Measurements from ENCODE around the gene STXBP2.

The STXBP2 gene

GRCh38 chr19:7690779-7691258 is 53.9 kb downstream of the STXBP2 start:
- Histone ChIP-seq H3K4me1 (ENCODE audit: control insufficient read depth in 2 of 2, insufficient read depth in 2 of 2, low read length in 2 of 2) (no peaks in the 10 kb centered on the region), H3K27me3 (ENCODE audit: control insufficient read depth in 2 of 2, insufficient read depth in 2 of 2, low read length in 2 of 2) (no peaks in the 10 kb centered on the region), H3K27ac (ENCODE audit: low read depth in 2 of 2, low read length in 2 of 2) (no peak overlapping the region), H3K36me3 (ENCODE audit: control insufficient read depth in 2 of 2, insufficient read depth in 2 of 2, low read length in 2 of 2) (no peaks in the 10 kb centered on the region), H3K9me3 (ENCODE audit: control insufficient read depth in 2 of 2, low read length in 2 of 2) (no peaks in the 10 kb centered on the region), H3K9ac (ENCODE audit: low read depth in 1 of 2, low read length in 2 of 2) (no peak overlapping the region), H3K4me3 (ENCODE audit: low read length in 2 of 2) (no peak overlapping the region)

- Histone ChIP-seq H3K9ac (ENCODE audit: low read depth in 1 of 2, low read length in 2 of 2) (no peak overlapping the region), H3K27ac (ENCODE audit: low read depth in 2 of 2, low read length in 2 of 2) (no peak overlapping the region), H3K4me3 (ENCODE audit: low read length in 2 of 2) (no peak overlapping the region), H3K4me1 (ENCODE audit: control insufficient read depth in 2 of 2, insufficient read depth in 2 of 2, low read length in 2 of 2) (no peaks in the 10 kb centered on the region), H3K9me3 (ENCODE audit: control insufficient read depth in 2 of 2, low read length in 2 of 2) (no peaks in the 10 kb centered on the region), H3K27me3 (ENCODE audit: control insufficient read depth in 2 of 2, insufficient read depth in 2 of 2, low read length in 2 of 2) (no peaks in the 10 kb centered on the region), H3K36me3 (ENCODE audit: control insufficient read depth in 2 of 2, insufficient read depth in 2 of 2, low read length in 2 of 2) (no peaks in the 10 kb centered on the region)
These were observed 54.6 kb downstream of the STXBP2 start for GRCh38 chr19:7691497-7691896.

GRCh38 chr19:7692417-7693088 is 55.6 kb downstream of the STXBP2 start:
- H3K4me3 ChIP-seq (ENCODE audit: low read length in 2 of 2) = no peak overlapping the region
- no peaks in the 10 kb centered on the region for H3K27me3 ChIP-seq (ENCODE audit: control insufficient read depth in 2 of 2, insufficient read depth in 2 of 2, low read length in 2 of 2)
- no peaks in the 10 kb centered on the region for H3K9me3 ChIP-seq (ENCODE audit: control insufficient read depth in 2 of 2, low read length in 2 of 2)
- H3K36me3 ChIP-seq (ENCODE audit: control insufficient read depth in 2 of 2, insufficient read depth in 2 of 2, low read length in 2 of 2) = no peaks in the 10 kb centered on the region
- H3K9ac ChIP-seq (ENCODE audit: low read depth in 1 of 2, low read length in 2 of 2) = no peak overlapping the region
- no peaks in the 10 kb centered on the region for H3K4me1 ChIP-seq (ENCODE audit: control insufficient read depth in 2 of 2, insufficient read depth in 2 of 2, low read length in 2 of 2)
- no peak overlapping the region for H3K27ac ChIP-seq (ENCODE audit: low read depth in 2 of 2, low read length in 2 of 2)

GRCh38 chr19:7694499-7694898 is 57.6 kb downstream of the STXBP2 start:
- Histone ChIP-seq H3K9me3 (ENCODE audit: control insufficient read depth in 2 of 2, low read length in 2 of 2) (no peaks in the 10 kb centered on the region), H3K27me3 (ENCODE audit: control insufficient read depth in 2 of 2, insufficient read depth in 2 of 2, low read length in 2 of 2) (no peaks in the 10 kb centered on the region), H3K9ac (ENCODE audit: low read depth in 1 of 2, low read length in 2 of 2) (no peak overlapping the region), H3K27ac (ENCODE audit: low read depth in 2 of 2, low read length in 2 of 2) (no peak overlapping the region), H3K36me3 (ENCODE audit: control insufficient read depth in 2 of 2, insufficient read depth in 2 of 2, low read length in 2 of 2) (no peaks in the 10 kb centered on the region), H3K4me3 (ENCODE audit: low read length in 2 of 2) (no peak overlapping the region), H3K4me1 (ENCODE audit: control insufficient read depth in 2 of 2, insufficient read depth in 2 of 2, low read length in 2 of 2) (no peaks in the 10 kb centered on the region)
